HCT116 (cell line): Measurements from ENCODE around the gene COLEC11.

Experiments used
- CTCF ChIP-seq, 3 experiments: fragments of 200-600 bp in 1 of 3; sonication (generic) in 1 of 3; IDR thresholded peaks in 2 of 3; conservative IDR thresholded peaks in 1 of 3; 2 replicates each; pipeline ENCODE4 v1.5.1; 2012 to 2017; ENCODE audit warnings: low read depth in 2 of 3, low read length in 2 of 3, antibody characterized with exemption in 1 of 3, borderline replicate concordance in 1 of 3, control low read depth in 1 of 3, mild to moderate bottlenecking in 1 of 3, mixed read lengths in 1 of 3, mixed run types in 1 of 3, moderate library complexity in 1 of 3; ENCODE audit not compliant: insufficient read depth in 1 of 3
- POLR2A ChIP-seq: IDR thresholded peaks from 2 replicates; pipeline ENCODE4 v1.7.0; 2011; ENCODE audit warnings: borderline replicate concordance; ENCODE audit not compliant: insufficient read depth, insufficient read length; ENCODE audit errors: extremely low read depth
- SP1 ChIP-seq: IDR thresholded peaks from 2 replicates; pipeline ENCODE4 v1.6.1; 2012; ENCODE audit warnings: low read depth

GRCh38 chr2:3633089-3633981 lies 38.4 kb downstream of the COLEC11 start:
- TF ChIP-seq CTCF (IDR thresholded peaks at IDR 0.05 in 2 of 3, conservative IDR thresholded peaks at IDR 0.05 in 1 of 3; ENCODE audit: borderline replicate concordance in 1 of 3, insufficient read depth in 1 of 3, low read depth in 2 of 3, low read length in 2 of 3) (no peak), POLR2A (no peak), SP1 (no peak)
